ENCODE data around the gene VASH1. TPM values are rescaled to one million over a fixed set of nuclear protein-coding genes. Genes with fewer than 3 reads are reported as not detected.

The VASH1 gene
- total RNA-seq, 4 donors from 2014 or later, result 3.6 to 23.4 (median 16.4) TPM

GRCh38 chr14:76752744-76753143 lies 8.5 kb upstream of the VASH1 start:
- H3K36me3 ChIP-seq, result no peaks in the 10 kb centered on the region
- TF ChIP-seq CTCF (IDR thresholded peaks at IDR 0.05), result no peak
- TF ChIP-seq POLR2A (IDR thresholded peaks at IDR 0.05), result no peak
- intact Hi-C loops (cut with DNase I; ENCODE audit: low total_unique reads), result no loop called here
- no peak overlapping the region for H3K4me3 ChIP-seq
- no peak for DNase-seq
- H3K27ac ChIP-seq, result no peak overlapping the region
- no peaks in the 10 kb centered on the region for H3K9me3 ChIP-seq
- no peaks in the 10 kb centered on the region for H3K4me1 ChIP-seq
- H3K27me3 ChIP-seq, result no peaks in the 10 kb centered on the region

- Histone ChIP-seq H3K4me3 (no peak overlapping the region), H3K9me3 (no peaks in the 10 kb centered on the region), H3K27me3 (no peaks in the 10 kb centered on the region), H3K27ac (no peak overlapping the region), H3K4me1 (no peaks in the 10 kb centered on the region), H3K36me3 (no peaks in the 10 kb centered on the region)
- TF ChIP-seq POLR2A (IDR thresholded peaks at IDR 0.05), result no peak
- no peak for TF ChIP-seq CTCF (IDR thresholded peaks at IDR 0.05)
- intact Hi-C loops (cut with DNase I; ENCODE audit: low total_unique reads), result no loop called here
- DNase-seq, result no peak
Measured at GRCh38 chr14:76753541-76754198, 7.6 kb upstream of the VASH1 start.

GRCh38 chr14:76754586-76754985 lies 6.7 kb upstream of the VASH1 start:
- no peak for DNase-seq

GRCh38 chr14:76755610-76756370 lies 5.5 kb upstream of the VASH1 start:
- TF ChIP-seq CTCF (IDR thresholded peaks at IDR 0.05) (no peak), POLR2A (IDR thresholded peaks at IDR 0.05) (no peak)
- no peaks in the 10 kb centered on the region for H3K9me3 ChIP-seq
- no peak overlapping the region for H3K4me3 ChIP-seq
- DNase-seq, result no peak
- no peak overlapping the region for H3K27ac ChIP-seq
- intact Hi-C loops (cut with DNase I; ENCODE audit: low total_unique reads), result no loop called here
- no peaks in the 10 kb centered on the region for H3K4me1 ChIP-seq
- no peaks in the 10 kb centered on the region for H3K36me3 ChIP-seq
- no peaks in the 10 kb centered on the region for H3K27me3 ChIP-seq

More at GRCh38 chr14:76754586-76754985, 6.7 kb upstream of the VASH1 start:
- intact Hi-C loops (cut with DNase I; ENCODE audit: low total_unique reads), result no loop called here
- Histone ChIP-seq H3K27me3 (no peaks in the 10 kb centered on the region), H3K27ac (no peak overlapping the region), H3K9me3 (no peaks in the 10 kb centered on the region), H3K4me1 (no peaks in the 10 kb centered on the region), H3K4me3 (no peak overlapping the region), H3K36me3 (no peaks in the 10 kb centered on the region)
- TF ChIP-seq POLR2A (IDR thresholded peaks at IDR 0.05) (no peak), CTCF (IDR thresholded peaks at IDR 0.05) (no peak)

- intact Hi-C loops (cut with DNase I; ENCODE audit: low total_unique reads), result no loop called here
- TF ChIP-seq CTCF (IDR thresholded peaks at IDR 0.05) (no peak), POLR2A (IDR thresholded peaks at IDR 0.05) (no peak)
- Histone ChIP-seq H3K4me1 (no peaks in the 10 kb centered on the region), H3K9me3 (no peaks in the 10 kb centered on the region), H3K27ac (no peak overlapping the region), H3K36me3 (no peaks in the 10 kb centered on the region), H3K4me3 (no peak overlapping the region), H3K27me3 (no peaks in the 10 kb centered on the region)
- DNase-seq, result no peak
Measured at GRCh38 chr14:76756371-76756750, 4.9 kb upstream of the VASH1 start.
